K562 (cell line): ENCODE results near the gene SYNGR3.

ENCODE experiments used
- ATF3 ChIP-seq, 2 experiments: fragments of 450-650 bp in 1 of 2; sonication (generic) in 1 of 2; formaldehyde crosslinking in 1 of 2; IDR thresholded peaks in 1 of 2; conservative IDR thresholded peaks in 1 of 2; 2 replicates each; pipeline versions ENCODE4 v1.6.1 to v1.8.1; 2016 to 2023; ENCODE audit warnings: mild to moderate bottlenecking in 2 of 2, moderate library complexity in 2 of 2, inconsistent platforms in 1 of 2, missing genetic modification reagents in 1 of 2
- CHD1 ChIP-seq: fragments of 200-600 bp; sonication (generic); IDR thresholded peaks from one replicate; pipeline ENCODE4 v1.6.1; 2012; ENCODE audit warnings: mild to moderate bottlenecking, moderate library complexity, low read length, inconsistent platforms
- CREB5 ChIP-seq: fragments of 250-450 bp; sonication (Bioruptor Pico); IDR thresholded peaks from 2 replicates; pipeline ENCODE4 v1.5.0; 2020; ENCODE audit warnings: mild to moderate bottlenecking
- CTCF ChIP-seq, 3 experiments: IDR thresholded peaks in 2 of 3; conservative IDR thresholded peaks in 1 of 3; 2 replicates each; pipeline ENCODE4 v1.5.1; 2011 to 2012; ENCODE audit warnings: low read length in 3 of 3, mild to moderate bottlenecking in 3 of 3, control low read depth in 2 of 3, improper control_type of control experiment in 1 of 3, inconsistent platforms in 1 of 3, low read depth in 1 of 3, mixed read lengths in 1 of 3, moderate library complexity in 1 of 3; ENCODE audit not compliant: insufficient read depth in 2 of 3
- DPF2 ChIP-seq: fragments of 450-650 bp; IDR thresholded peaks from 2 replicates; pipeline ENCODE4 v1.6.1; 2016
- EP300 ChIP-seq: IDR thresholded peaks from 2 replicates; pipeline ENCODE4 v1.6.1; 2012; ENCODE audit warnings: low read length, improper control_type of control experiment
- MXI1 ChIP-seq: IDR thresholded peaks from 2 replicates; pipeline ENCODE4 v1.6.1; 2011; ENCODE audit warnings: low read depth, mild to moderate bottlenecking, improper control_type of control experiment, low read length
- POLR3A ChIP-seq: IDR thresholded peaks from 2 replicates; pipeline ENCODE4 v1.6.1; 2011; ENCODE audit warnings: borderline replicate concordance, mild to moderate bottlenecking, moderate library complexity; ENCODE audit not compliant: insufficient read length, insufficient read depth; ENCODE audit errors: extremely low read depth
- RBM14 ChIP-seq: fragments of 200-400 bp; formaldehyde crosslinking; IDR thresholded peaks from 2 replicates; pipeline ENCODE4 v1.6.1; 2018; ENCODE audit warnings: low read depth, mild to moderate bottlenecking, low read length, moderate library complexity, borderline replicate concordance; ENCODE audit not compliant: insufficient read depth
- TSHZ1 ChIP-seq: fragments of 250-450 bp; sonication (Bioruptor Pico); IDR thresholded peaks from 2 replicates; pipeline ENCODE4 v1.4.0; 2020; ENCODE audit warnings: mild to moderate bottlenecking, moderate library complexity
- ZBTB33 ChIP-seq: sonication (generic); formaldehyde crosslinking; IDR thresholded peaks from 2 replicates; pipeline ENCODE4 v1.8.1; 2023; ENCODE audit warnings: mild to moderate bottlenecking, missing genetic modification reagents

GRCh38 chr16:2028146-2028545 lies 38.4 kb downstream of the SYNGR3 start:
- TF ChIP-seq CHD1 (no peak), CTCF (IDR thresholded peaks at IDR 0.05 in 2 of 3, conservative IDR thresholded peaks at IDR 0.05 in 1 of 3; ENCODE audit: insufficient read depth in 2 of 3, low read depth in 1 of 3, low read length in 3 of 3) (no peak), EP300 (no peak), MXI1 (no peak), POLR3A (no peak), CREB5 (CRISPR knock-in tag) (no peak), ZBTB33 (CRISPR knock-in tag) (no peak), RBM14 (no peak), DPF2 (no peak), TSHZ1 (CRISPR knock-in tag) (no peak), ATF3 (IDR thresholded peaks at IDR 0.05) (no peak), ATF3 (CRISPR knock-in tag; conservative IDR thresholded peaks at IDR 0.05) (no peak)
